IMR-90 (cell line): Measurements from ENCODE around the gene CORO7. TPM values are rescaled to one million over a fixed set of nuclear protein-coding genes. Genes with fewer than 3 reads are reported as not detected.
A peak's percentile ranks its signal among the peaks of the same experiment; 100 is the strongest.

Experiments
- ATAC-seq: fragments of 200-7000 bp; cut with Tn5 transposase; 2 replicates; pipeline ENCODE4 v1.9.1; 2020; ENCODE audit warnings: low read depth, mild to moderate bottlenecking, moderate library complexity
- BruUV-seq: library from RNA; stranded (reverse); fragments of 400-500 nt; replicated peaks from 2 replicates; lab custom pipeline; 2021; lab: Mats Ljungman, UMichigan
- CTCF ChIA-PET: fragments of 300-600 bp; formaldehyde crosslinking; extraction: SDS; loops from one replicate; lab custom pipeline; 2021; ENCODE audit warnings: antibody characterized with exemption; lab: Yijun Ruan, JAX
- POLR2A ChIA-PET: fragments of 300-600 bp; sonication (Branson Sonifier 250); formaldehyde crosslinking; loops from one replicate; lab custom pipeline; 2022; ENCODE audit warnings: antibody characterized with exemption; ENCODE audit not compliant: unreplicated experiment; lab: Charles Lee
- DNase-seq: peaks from one replicate; pipeline ENCODE4 v3.0.0; 2013
- H2AFZ ChIP-seq: replicated peaks from 2 replicates; pipeline ENCODE3; 2013; ENCODE audit warnings: low read length, mild to moderate bottlenecking; ENCODE audit not compliant: poor library complexity
- H2AK5ac ChIP-seq: 2 replicates; pipeline ENCODE4 v1.6.1; 2013; ENCODE audit warnings: low read depth, low read length, inconsistent platforms
- H2AK9ac ChIP-seq: replicated peaks from 2 replicates; pipeline ENCODE3; 2013; ENCODE audit warnings: mild to moderate bottlenecking, low read depth, low read length, moderate library complexity; ENCODE audit not compliant: poor library complexity
- H2BK120ac ChIP-seq: 2 replicates; pipeline ENCODE4 v1.6.1; 2013; ENCODE audit warnings: low read depth, low read length, inconsistent platforms
- H2BK15ac ChIP-seq: 3 replicates; pipeline ENCODE4 v1.6.1; 2013; ENCODE audit warnings: low read depth, low read length, inconsistent platforms
- H2BK20ac ChIP-seq: 2 replicates; pipeline ENCODE4 v1.6.1; 2013; ENCODE audit warnings: low read depth, mild to moderate bottlenecking, inconsistent platforms, low read length, moderate library complexity
- H2BK5ac ChIP-seq: 2 replicates; pipeline ENCODE4 v1.6.1; 2013; ENCODE audit warnings: mild to moderate bottlenecking, low read depth, low read length, inconsistent platforms; ENCODE audit not compliant: poor library complexity, severe bottlenecking
- H3K14ac ChIP-seq: replicated peaks from 2 replicates; pipeline ENCODE4 v1.6.1; 2013; ENCODE audit warnings: low read depth, low read length, inconsistent platforms
- H3K18ac ChIP-seq: 2 replicates; pipeline ENCODE4 v1.6.1; 2013; ENCODE audit warnings: low read depth, low read length, control low read depth
- H3K23ac ChIP-seq: 2 replicates; pipeline ENCODE4 v1.6.1; 2013; ENCODE audit warnings: low read depth, low read length, inconsistent platforms
- H3K27ac ChIP-seq: 2 replicates; pipeline ENCODE4 v1.5.1; 2013; ENCODE audit warnings: mild to moderate bottlenecking, control low read depth, low read length; ENCODE audit not compliant: insufficient read depth
- H3K27me3 ChIP-seq: 2 replicates; pipeline ENCODE4 v1.6.1; 2013; ENCODE audit warnings: low read length; ENCODE audit not compliant: control insufficient read depth, insufficient read depth
- H3K36me3 ChIP-seq: 2 replicates; pipeline ENCODE4 v1.6.1; 2013; ENCODE audit warnings: low read length, mixed read lengths; ENCODE audit not compliant: control insufficient read depth, insufficient read depth
- H3K4ac ChIP-seq: 2 replicates; pipeline ENCODE4 v1.6.1; 2013; ENCODE audit warnings: low read depth, low read length, inconsistent platforms
- H3K4me1 ChIP-seq: 2 replicates; pipeline ENCODE4 v1.6.1; 2013; ENCODE audit warnings: low read length, mixed read lengths; ENCODE audit not compliant: control insufficient read depth, insufficient read depth
- H3K4me2 ChIP-seq: 2 replicates; pipeline ENCODE4 v1.6.1; 2013; ENCODE audit warnings: low read depth, mild to moderate bottlenecking, control low read depth, low read length, moderate library complexity
- H3K4me3 ChIP-seq: 2 replicates; pipeline ENCODE4 v1.5.1; 2013; ENCODE audit warnings: low read depth, mild to moderate bottlenecking, control low read depth, low read length, moderate library complexity; ENCODE audit not compliant: insufficient read depth
- H3K56ac ChIP-seq: 2 replicates; pipeline ENCODE4 v1.6.1; 2013; ENCODE audit warnings: low read length, inconsistent platforms; ENCODE audit not compliant: insufficient read depth; ENCODE audit errors: extremely low read depth
- H3K79me1 ChIP-seq, 2 experiments: 2 replicates each; pipeline ENCODE4 v1.6.1; 2013; ENCODE audit warnings: low read length in 2 of 2, inconsistent platforms in 1 of 2, low read depth in 1 of 2
- H3K9ac ChIP-seq: 2 replicates; pipeline ENCODE4 v1.6.1; 2013; ENCODE audit warnings: low read depth, low read length, control low read depth
- H3K9me1 ChIP-seq: 2 replicates; pipeline ENCODE4 v1.6.1; 2013; ENCODE audit warnings: low read length, inconsistent platforms; ENCODE audit not compliant: insufficient read depth
- H3K9me3 ChIP-seq: 2 replicates; pipeline ENCODE4 v1.6.1; 2013; ENCODE audit warnings: low read length; ENCODE audit not compliant: control insufficient read depth, insufficient read depth
- H4K20me1 ChIP-seq: 2 replicates; pipeline ENCODE4 v1.6.1; 2013; ENCODE audit warnings: low read length, inconsistent platforms; ENCODE audit not compliant: insufficient read depth
- H4K5ac ChIP-seq: 2 replicates; pipeline ENCODE4 v1.6.1; 2013; ENCODE audit warnings: mild to moderate bottlenecking, low read depth, low read length, control low read depth
- H4K8ac ChIP-seq, 2 experiments: 2 replicates each; pipeline ENCODE4 v1.6.1; 2013; ENCODE audit warnings: low read depth in 2 of 2, low read length in 2 of 2, control low read depth in 1 of 2, inconsistent platforms in 1 of 2
- H4K91ac ChIP-seq: 2 replicates; pipeline ENCODE4 v1.6.1; 2013; ENCODE audit warnings: low read depth, low read length, inconsistent platforms; ENCODE audit not compliant: insufficient read depth
- BHLHE40 ChIP-seq: fragments of 150-350 bp; IDR thresholded peaks from 2 replicates; pipeline ENCODE4 v1.6.1; 2016; ENCODE audit warnings: mild to moderate bottlenecking, low read depth, low read length
- CEBPB ChIP-seq: IDR thresholded peaks from 2 replicates; pipeline ENCODE4 v1.6.1; 2012; ENCODE audit warnings: low read depth, low read length, improper control_type of control experiment
- FOS ChIP-seq: fragments of 150-350 bp; IDR thresholded peaks from 2 replicates; pipeline ENCODE4 v1.6.1; 2016; ENCODE audit warnings: low read depth, low read length
- MAFK ChIP-seq: IDR thresholded peaks from 2 replicates; pipeline ENCODE4 v1.6.1; 2012; ENCODE audit warnings: low read depth, low read length, improper control_type of control experiment
- MAZ ChIP-seq: IDR thresholded peaks from 2 replicates; pipeline ENCODE4 v1.6.1; 2012; ENCODE audit warnings: low read depth, mild to moderate bottlenecking, low read length, improper control_type of control experiment, moderate library complexity, borderline replicate concordance
- MXI1 ChIP-seq: IDR thresholded peaks from 2 replicates; pipeline ENCODE4 v1.6.1; 2012; ENCODE audit warnings: low read depth, mild to moderate bottlenecking, low read length, moderate library complexity, borderline replicate concordance
- NFE2L2 ChIP-seq: fragments of 150-350 bp; IDR thresholded peaks from 2 replicates; pipeline ENCODE4 v1.6.1; 2016; ENCODE audit warnings: low read depth, mild to moderate bottlenecking, low read length
- POLR2A ChIP-seq: IDR thresholded peaks from 2 replicates; pipeline ENCODE4 v1.6.1; 2012; ENCODE audit warnings: mild to moderate bottlenecking, low read depth, low read length
- RAD21 ChIP-seq: IDR thresholded peaks from 2 replicates; pipeline ENCODE4 v1.6.1; 2012; ENCODE audit warnings: low read length, improper control_type of control experiment
- RCOR1 ChIP-seq: IDR thresholded peaks from 2 replicates; pipeline ENCODE4 v1.6.1; 2012; ENCODE audit warnings: mild to moderate bottlenecking, low read length, improper control_type of control experiment; ENCODE audit not compliant: insufficient replicate concordance
- SMC3 ChIP-seq: fragments of 150-350 bp; IDR thresholded peaks from 2 replicates; pipeline ENCODE4 v1.6.1; 2016; ENCODE audit warnings: low read depth, mild to moderate bottlenecking, antibody characterized with exemption, low read length, moderate library complexity
- WGBS, 2 experiments: methylation state at CpG; one replicate each; pipeline versions ENCODE4 v1.1.5 to v1.1.7; 2013; ENCODE audit warnings: missing lambda C conversion rate in 2 of 2; ENCODE audit not compliant: insufficient read length in 1 of 2; ENCODE audit errors: extremely low coverage in 2 of 2; 5-methylcytosine and 5-hydroxymethylcytosine counted together
- dilution Hi-C: fragments of 300-500 bp; cut with HindIII; formaldehyde crosslinking; loops from one replicate; pipeline ENCODE4 v1.14.3; 2018; ENCODE audit warnings: low sequenced_read_pairs; ENCODE audit not compliant: unreplicated experiment
- in situ Hi-C: fragments of 300-500 bp; cut with MboI; formaldehyde crosslinking; loops from 3 replicates; pipeline ENCODE4 v1.14.3; 2019; ENCODE audit warnings: low sequenced_read_pairs, inconsistent platforms, mixed read lengths
- intact Hi-C: fragments of 100-400 bp; cut with micrococcal nuclease; formaldehyde crosslinking; loops from 2 replicates; pipeline ENCODE4 v1.10.0; 2022
- polyA plus RNA-seq, 3 experiments: library from polyadenylated mRNA; depleted of rRNA; stranded (reverse); fragments of >200 nt; gene quantifications; 2 replicates each; pipeline ENCODE4 v1.2.3, GENCODE V29; 2012; ENCODE audit warnings: low replicate concordance in 1 of 3
- total RNA-seq: library from RNA; depleted of rRNA; stranded (reverse); fragments of >200 nt; gene quantifications from 2 replicates; pipeline ENCODE4 v1.2.3, GENCODE V29; 2012
- TF ChIP-seq, protein P1 (sequence below): fragments of 150-350 bp; IDR thresholded peaks from 2 replicates; pipeline ENCODE4 v1.6.1; 2016; ENCODE audit warnings: low read depth, mild to moderate bottlenecking, low read length, moderate library complexity, borderline replicate concordance
- TF ChIP-seq, protein P2 (sequence below): conservative IDR thresholded peaks from 2 replicates; pipeline ENCODE4 v1.5.1; 2012; ENCODE audit warnings: mild to moderate bottlenecking, low read depth, low read length, improper control_type of control experiment
- TF ChIP-seq, protein P3 (sequence below): fragments of 150-350 bp; IDR thresholded peaks from 2 replicates; pipeline ENCODE4 v1.6.1; 2017; ENCODE audit warnings: mild to moderate bottlenecking, antibody characterized with exemption, low read length, low read depth

The CORO7 gene
- total and polyA plus RNA-seq, 2 of the 4 experiments (the other 2 are of a cell fraction), result 6.3 to 26.7 TPM

DNA sequence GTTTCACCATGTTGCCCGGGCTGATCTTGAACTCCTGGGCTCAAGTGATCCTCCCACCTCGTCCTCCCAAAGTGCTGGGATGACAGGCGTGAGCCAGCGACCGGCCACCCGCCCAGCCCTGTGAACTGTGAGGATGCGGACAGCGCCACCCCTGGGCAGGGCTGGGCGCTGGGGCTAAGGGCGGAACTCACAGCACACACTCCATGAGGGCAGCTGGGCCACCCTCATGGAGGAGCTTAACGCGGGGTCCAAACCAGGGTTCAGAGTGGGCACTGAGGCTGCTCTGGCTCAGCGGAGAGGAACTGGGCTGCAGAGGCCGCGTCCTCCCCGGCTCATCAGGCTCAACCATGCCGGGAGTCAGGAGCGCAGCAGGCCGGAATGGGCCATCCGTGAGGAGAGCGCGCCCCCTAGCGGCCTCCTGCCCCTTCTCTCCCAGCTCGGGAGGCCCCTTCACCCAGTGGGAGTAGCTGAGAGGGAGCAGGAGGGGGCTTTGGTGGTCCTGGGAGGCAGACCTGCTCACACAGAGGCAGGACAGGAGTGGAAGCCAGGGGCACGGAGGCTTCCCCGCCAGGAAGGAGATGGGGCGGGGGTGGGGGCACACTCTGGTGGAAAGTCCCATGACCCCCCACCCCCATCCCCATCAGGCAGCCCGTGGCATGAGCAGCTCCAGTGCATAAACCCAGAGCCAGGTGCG, 13.8 kb downstream of the CORO7 start:
- POLR2A ChIA-PET, result no interaction called here
- Histone ChIP-seq H3K23ac (no peak overlapping the region), H4K5ac (no peak overlapping the region), H3K4me2 (peak overlapping the region; percentile 9; the same call in 1 of the 2 replicates), H4K8ac (0 out of 4 replicates have a peak overlapping the region, but pooled peaks of 1 of the 2 experiments have one; percentile 6), H3K9me1 (peaks cover 3% of the 10 kb centered on the region), H2AK9ac (peak overlapping the region; percentile 50), H3K18ac (no peak overlapping the region), H4K20me1 (peaks cover 16% of the 10 kb centered on the region), H3K27ac (no peak overlapping the region), H3K14ac (no peak overlapping the region), H2BK15ac (no peak overlapping the region), H4K91ac (0 out of 2 replicates have a peak overlapping the region, but pooled peaks have one; percentile 39), H3K79me1 (peaks cover 0 to 14% of the 10 kb centered on the region in 2 experiments; a peak in 1 of 4 replicates), H3K4ac (peak overlapping the region; percentile 64; the same call in 1 of the 2 replicates), H3K56ac (no peak overlapping the region), H3K9ac (no peak overlapping the region), H2BK20ac (no peak overlapping the region), H2AFZ (peak overlapping the region; percentile 88), H3K36me3 (peaks cover 25% of the 10 kb centered on the region), H2AK5ac (peak overlapping the region; percentile 76), H3K9me3 (no peaks in the 10 kb centered on the region), H2BK5ac (no peak overlapping the region), H3K27me3 (no peaks in the 10 kb centered on the region), H2BK120ac (no peak overlapping the region), H3K4me3 (no peak overlapping the region), H3K4me1 (peaks cover 4% of the 10 kb centered on the region)
- intact Hi-C loops, result loop anchor here (1.0 to 5.0 kb wide), 3 partner anchors 43 to 130 kb away; partner anchors contain the start of gene TFAP4
- DNase-seq (peak; percentile 62), ATAC-seq (peak; percentile 97)
- dilution Hi-C loops, result no loop called here
- no TSS peak for BruUV-seq
- WGBS, 2 experiments, result 51% methylated on average over 10 of the region's 29 CpGs; no CpG with 5 or more reads in 1 of the 2 experiments
- CTCF ChIA-PET, result interaction anchor here (0.6 to 2.0 kb wide), 21 partner anchors 8 to 213 kb away, joined by 3 to 13 read pairs (median 4); partner anchors contain the start of genes PAM16 and TFAP4
- in situ Hi-C loops, result no loop called here
- no peak for TF ChIP-seq RCOR1
- TF ChIP-seq POLR2A, result peak; percentile 44; the same call in 1 of the 2 replicates
- no peak for TF ChIP-seq FOS
- TF ChIP-seq MAFK, result no peak
- TF ChIP-seq BHLHE40, result no peak
- TF ChIP-seq, protein P1, sequence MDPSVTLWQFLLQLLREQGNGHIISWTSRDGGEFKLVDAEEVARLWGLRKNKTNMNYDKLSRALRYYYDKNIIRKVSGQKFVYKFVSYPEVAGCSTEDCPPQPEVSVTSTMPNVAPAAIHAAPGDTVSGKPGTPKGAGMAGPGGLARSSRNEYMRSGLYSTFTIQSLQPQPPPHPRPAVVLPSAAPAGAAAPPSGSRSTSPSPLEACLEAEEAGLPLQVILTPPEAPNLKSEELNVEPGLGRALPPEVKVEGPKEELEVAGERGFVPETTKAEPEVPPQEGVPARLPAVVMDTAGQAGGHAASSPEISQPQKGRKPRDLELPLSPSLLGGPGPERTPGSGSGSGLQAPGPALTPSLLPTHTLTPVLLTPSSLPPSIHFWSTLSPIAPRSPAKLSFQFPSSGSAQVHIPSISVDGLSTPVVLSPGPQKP, result no peak
- TF ChIP-seq, protein P2, sequence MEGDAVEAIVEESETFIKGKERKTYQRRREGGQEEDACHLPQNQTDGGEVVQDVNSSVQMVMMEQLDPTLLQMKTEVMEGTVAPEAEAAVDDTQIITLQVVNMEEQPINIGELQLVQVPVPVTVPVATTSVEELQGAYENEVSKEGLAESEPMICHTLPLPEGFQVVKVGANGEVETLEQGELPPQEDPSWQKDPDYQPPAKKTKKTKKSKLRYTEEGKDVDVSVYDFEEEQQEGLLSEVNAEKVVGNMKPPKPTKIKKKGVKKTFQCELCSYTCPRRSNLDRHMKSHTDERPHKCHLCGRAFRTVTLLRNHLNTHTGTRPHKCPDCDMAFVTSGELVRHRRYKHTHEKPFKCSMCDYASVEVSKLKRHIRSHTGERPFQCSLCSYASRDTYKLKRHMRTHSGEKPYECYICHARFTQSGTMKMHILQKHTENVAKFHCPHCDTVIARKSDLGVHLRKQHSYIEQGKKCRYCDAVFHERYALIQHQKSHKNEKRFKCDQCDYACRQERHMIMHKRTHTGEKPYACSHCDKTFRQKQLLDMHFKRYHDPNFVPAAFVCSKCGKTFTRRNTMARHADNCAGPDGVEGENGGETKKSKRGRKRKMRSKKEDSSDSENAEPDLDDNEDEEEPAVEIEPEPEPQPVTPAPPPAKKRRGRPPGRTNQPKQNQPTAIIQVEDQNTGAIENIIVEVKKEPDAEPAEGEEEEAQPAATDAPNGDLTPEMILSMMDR, result peak; percentile 80
- TF ChIP-seq RAD21, result peak; percentile 95
- TF ChIP-seq MXI1, result peak; percentile 42; the same call in 1 of the 2 replicates
- peak; percentile 64 for TF ChIP-seq MAZ
- no peak for TF ChIP-seq CEBPB
- TF ChIP-seq SMC3, result peak; percentile 83
- no peak for TF ChIP-seq NFE2L2
- TF ChIP-seq, protein P3, sequence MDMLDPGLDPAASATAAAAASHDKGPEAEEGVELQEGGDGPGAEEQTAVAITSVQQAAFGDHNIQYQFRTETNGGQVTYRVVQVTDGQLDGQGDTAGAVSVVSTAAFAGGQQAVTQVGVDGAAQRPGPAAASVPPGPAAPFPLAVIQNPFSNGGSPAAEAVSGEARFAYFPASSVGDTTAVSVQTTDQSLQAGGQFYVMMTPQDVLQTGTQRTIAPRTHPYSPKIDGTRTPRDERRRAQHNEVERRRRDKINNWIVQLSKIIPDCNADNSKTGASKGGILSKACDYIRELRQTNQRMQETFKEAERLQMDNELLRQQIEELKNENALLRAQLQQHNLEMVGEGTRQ, result no peak
